Right forelimb (tissue), 1 donor: ENCODE measurements around the gene SPRYD3.

ENCODE experiments used
- DNase-seq: peaks from one replicate; pipeline ENCODE4 v3.0.0-alpha.2; 2018

The SPRYD3 gene

DNA sequence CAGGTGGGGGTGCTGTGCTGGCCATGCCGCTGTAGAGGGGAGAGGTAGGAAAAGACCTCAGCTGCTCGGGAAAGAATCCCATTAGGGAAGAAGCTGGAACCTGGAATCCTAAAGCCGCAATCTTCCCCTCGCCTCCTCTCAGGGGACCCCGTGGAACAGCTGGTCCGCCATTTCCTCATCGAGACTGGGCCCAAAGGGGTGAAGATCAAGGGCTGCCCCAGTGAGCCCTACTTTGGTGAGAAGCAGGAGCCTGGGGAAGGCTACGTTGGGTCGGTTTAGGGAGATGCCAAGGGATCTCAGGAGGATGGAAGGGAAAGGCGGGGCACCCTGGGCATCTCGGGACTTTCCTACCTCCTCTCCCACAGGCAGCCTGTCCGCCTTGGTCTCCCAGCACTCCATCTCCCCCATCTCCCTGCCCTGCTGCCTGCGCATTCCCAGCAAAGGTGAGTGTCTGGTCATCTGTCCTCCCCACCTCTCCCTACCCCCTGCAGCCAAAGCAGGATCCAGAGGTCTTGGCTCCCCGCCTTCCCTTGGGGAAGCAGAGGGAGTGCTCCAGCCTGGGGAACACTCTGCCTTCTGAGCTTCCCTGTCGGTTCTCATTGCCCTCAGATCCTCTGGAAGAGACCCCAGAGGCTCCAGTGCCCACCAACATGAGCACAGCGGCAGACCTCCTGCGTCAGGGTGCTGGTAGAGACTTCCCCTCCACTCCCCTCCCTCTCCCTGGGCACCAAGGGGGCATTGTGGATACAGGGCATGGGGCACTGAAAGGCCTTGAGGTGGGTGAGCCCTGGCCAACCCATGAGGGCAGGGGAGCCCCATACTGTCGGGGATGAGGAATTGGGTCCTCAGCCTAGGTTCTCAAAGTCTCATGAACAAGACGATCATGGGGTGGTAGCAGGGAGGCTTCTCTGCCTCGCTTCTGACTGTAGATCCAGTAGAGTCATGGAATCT is 16.9 kb downstream of the SPRYD3 start:
- DNase-seq: no peak

DNA sequence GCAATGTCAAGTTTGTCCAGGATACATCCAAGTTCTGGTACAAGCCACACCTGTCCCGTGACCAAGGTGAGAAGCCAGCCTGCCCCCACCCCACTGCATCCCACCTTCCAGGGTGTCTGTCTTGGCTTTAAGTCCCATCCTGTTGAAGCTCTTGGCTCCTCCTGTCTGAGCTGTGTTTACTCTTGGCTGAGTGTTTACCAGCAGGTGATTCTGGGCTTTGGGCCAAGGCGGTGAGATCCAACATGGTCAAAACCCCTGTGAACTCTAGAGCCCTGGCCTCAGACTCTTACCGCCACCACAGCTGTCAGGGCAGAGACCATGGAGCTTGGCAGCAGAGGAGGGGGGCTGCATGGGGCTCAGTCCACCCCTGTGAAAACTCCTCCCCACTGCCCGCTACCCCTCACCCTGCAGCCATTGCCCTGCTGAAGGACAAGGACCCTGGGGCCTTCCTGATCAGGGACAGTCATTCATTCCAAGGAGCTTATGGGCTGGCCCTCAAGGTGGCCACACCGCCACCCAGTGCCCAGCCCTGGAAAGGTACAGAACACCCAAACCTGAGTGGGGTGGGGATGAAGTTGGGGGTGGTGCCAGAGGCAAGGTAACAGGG is 17.7 kb downstream of the SPRYD3 start:
- DNase-seq: peak; percentile 48

DNA sequence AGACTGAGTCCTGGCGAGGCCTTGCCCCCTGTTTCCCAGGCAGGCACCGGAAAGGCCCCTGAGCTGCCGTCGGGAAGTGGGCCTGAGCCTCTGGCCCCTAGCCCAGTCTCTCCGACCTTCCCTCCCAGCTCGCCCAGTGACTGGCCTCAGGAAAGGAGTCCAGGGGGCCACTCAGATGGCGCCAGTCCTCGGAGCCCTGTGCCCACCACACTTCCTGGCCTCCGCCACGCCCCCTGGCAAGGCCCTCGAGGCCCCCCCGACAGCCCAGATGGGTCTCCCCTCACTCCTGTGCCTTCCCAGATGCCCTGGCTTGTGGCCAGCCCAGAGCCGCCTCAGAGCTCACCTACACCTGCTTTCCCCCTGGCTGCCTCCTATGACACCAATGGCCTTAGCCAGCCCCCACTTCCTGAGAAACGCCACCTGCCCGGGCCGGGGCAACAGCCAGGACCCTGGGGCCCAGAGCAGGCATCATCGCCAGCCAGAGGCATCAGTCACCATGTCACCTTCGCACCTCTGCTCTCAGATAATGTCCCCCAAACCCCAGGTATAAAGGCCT is 18.4 kb downstream of the SPRYD3 start:
- DNase-seq: no peak

DNA sequence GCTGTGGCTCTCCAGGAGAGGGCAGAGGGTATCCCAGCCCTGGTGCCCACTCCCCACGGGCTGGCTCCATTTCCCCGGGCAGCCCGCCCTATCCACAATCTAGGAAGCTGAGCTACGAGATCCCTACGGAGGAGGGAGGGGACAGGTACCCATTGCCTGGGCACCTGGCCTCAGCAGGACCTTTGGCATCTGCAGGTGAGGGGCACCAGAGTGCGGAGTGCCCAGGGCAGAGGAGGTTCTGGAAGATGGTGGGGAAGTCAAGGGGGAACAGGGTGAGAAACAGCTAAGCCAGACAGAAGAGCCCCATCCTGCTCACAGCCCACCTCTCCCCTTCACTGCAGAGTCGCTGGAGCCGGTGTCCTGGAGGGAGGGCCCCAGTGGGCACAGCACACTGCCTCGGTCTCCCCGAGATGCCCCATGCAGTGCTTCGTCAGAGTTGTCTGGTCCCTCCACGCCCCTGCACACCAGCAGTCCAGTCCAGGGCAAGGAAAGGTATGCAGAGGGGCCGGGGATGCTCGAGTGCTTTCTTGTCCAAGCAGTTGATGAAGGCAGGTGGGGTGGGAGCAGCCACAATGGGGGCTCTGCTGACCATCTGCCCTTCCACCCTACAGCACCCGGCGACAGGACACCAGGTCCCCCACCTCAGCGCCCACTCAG is 19.0 kb downstream of the SPRYD3 start:
- no peak for DNase-seq

DNA sequence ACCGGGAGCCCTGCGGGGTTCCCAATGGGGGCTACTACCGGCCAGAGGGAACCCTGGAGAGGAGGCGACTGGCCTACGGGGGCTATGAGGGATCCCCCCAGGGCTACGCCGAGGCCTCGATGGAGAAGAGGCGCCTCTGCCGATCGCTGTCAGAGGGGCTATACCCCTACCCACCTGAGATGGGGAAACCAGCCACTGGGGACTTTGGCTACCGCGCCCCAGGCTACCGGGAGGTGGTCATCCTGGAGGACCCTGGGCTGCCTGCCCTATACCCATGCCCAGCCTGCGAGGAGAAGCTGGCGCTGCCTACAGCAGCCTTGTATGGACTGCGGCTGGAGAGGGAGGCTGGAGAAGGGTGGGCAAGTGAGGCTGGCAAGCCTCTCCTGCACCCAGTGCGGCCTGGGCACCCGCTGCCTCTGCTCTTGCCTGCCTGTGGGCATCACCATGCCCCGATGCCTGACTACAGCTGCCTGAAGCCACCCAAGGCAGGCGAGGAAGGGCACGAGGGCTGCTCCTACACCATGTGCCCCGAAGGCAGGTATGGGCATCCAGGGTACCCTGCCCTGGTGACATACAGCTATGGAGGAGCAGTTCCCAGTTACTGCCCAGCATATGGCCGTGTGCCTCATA is 19.6 kb downstream of the SPRYD3 start:
- DNase-seq: no peak

DNA sequence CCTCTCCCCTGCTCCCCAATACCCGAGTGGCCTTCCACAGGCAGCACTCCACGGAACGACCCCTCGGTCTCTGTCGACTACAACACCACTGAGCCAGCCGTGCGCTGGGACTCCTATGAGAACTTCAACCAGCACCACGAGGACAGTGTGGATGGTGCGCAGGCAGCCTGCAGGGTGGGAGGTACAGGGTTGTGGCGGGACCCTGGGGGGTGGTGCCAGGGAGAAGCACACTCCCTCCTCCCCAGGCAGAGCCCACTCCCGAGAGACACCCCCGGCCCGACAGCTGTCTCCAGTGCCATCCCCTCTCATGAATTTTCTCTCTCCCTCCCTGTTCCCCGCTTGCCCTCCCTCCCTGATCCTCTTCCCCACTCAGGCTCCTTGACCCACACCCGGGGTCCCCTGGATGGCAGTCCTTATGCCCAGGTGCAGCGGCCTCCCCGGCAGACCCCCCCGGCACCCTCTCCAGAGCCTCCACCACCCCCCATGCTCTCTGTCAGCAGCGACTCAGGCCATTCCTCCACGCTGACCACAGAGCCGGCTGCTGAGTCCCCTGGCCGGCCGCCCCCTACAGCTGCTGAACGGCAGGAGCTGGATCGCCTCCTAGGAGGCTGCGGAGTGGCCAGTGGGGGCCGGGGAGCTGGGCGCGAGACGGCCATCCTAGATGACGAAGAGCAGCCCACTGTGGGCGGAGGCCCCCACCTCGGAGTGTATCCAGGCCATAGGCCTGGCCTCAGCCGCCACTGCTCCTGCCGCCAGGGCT is 20.3 kb downstream of the SPRYD3 start:
- DNase-seq: peak; percentile 49

DNA sequence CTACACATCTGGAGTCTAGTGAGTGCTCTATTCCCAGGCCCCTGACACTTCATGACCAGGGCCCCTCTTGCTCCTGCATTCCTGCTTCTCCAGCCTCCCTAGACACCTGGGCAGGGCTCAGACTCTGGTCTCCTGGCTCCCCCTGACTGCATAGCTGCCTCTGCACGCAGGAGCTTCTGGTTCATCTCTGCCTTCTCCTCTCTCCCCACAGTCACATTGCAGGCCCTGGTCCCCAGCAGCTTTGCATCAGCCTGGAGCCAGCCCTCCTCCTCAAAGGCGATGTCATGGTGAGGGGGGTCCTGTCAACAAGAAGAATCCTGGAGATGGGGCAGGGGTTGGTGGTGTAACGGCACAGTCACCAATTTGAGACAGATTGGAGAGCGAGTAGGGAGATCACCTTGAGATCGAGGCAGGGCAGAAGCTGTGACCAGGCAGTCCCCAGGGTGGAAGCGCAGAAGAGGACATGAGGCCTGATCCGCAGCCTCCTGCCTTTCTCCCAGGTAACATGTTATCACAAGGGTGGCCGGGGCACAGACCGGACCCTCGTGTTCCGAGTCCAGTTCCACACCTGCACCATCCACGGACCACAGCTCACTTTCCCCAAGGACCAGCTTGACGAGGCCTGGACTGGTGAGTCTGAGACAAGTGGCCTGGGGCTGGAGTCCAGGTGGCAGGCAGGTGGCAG is 21.2 kb downstream of the SPRYD3 start:
- DNase-seq: peak; percentile 52

DNA sequence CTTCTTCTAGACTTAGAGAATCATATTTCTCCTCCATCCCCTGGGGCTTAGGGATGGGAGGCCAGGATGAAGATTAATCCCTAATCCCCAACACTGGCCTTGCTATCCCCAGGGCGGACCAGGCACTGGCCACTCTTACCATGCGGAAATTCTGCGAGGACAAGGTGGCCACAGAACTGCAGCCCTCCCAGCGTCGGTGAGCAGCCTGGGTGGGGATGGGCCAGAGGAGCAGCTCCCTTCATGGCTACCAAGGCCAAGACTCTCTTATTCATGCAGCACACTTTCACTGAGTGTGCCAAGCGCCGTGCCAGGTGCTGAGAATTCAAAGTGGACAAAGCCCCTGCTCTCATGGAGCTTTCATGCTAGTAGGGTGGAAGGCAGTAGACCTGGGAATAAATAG is 22.3 kb downstream of the SPRYD3 start:
- no peak for DNase-seq

DNA sequence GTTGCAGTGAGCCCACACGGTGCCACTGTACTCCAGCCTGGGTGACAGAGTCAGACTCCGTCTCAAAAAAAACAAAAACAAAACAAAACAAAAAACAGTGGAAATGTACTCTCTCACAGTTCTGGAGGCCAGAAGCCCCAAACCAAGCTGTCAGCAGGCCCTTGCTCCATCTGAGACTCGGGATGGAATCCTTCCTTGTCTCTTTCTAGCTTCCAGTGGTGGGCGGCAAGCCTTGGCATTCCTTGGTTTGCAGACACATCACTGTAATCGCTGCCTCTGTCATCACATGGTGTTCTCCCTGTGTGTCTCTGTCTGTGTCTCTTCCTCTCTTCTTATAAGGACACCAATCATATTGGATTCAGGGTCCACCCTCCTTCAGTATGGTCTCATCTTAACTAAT is 22.9 kb downstream of the SPRYD3 start:
- DNase-seq: no peak

DNA sequence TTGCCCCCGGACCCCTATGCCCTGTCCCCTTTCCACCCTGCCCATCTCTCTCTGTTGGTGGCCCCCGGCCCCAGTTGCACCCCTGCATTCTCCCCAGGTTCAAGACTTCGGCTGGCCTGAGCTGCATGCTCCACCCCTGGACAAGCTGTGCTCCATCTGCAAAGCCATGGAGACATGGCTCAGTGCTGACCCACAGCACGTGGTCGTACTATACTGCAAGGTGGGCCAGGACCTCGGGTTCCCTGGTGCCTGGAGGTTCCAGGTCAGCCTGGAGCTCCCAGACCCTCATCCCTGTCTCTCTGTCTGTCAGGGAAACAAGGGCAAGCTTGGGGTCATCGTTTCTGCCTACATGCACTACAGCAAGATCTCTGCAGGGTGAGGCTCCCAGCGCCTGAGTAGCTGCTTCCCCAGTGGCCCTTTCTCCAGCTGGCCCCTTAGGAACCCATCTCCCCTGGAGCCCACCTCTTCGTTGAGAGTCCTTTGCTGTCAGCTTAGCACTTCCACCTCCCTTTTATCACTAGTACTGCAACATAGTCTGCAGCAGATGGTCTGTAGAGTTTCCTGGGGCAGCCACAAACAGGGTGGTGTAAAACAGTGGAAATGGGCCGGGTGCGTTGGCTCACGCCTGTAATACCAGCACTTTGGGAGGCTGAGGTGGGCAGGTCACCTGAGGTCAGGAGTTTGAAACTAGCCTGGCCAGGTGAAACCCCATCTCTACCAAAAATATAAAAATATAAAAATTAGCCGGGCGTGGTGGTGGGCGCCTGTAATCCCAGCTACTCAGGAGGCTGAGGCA is 23.5 kb downstream of the SPRYD3 start:
- no peak for DNase-seq

DNA sequence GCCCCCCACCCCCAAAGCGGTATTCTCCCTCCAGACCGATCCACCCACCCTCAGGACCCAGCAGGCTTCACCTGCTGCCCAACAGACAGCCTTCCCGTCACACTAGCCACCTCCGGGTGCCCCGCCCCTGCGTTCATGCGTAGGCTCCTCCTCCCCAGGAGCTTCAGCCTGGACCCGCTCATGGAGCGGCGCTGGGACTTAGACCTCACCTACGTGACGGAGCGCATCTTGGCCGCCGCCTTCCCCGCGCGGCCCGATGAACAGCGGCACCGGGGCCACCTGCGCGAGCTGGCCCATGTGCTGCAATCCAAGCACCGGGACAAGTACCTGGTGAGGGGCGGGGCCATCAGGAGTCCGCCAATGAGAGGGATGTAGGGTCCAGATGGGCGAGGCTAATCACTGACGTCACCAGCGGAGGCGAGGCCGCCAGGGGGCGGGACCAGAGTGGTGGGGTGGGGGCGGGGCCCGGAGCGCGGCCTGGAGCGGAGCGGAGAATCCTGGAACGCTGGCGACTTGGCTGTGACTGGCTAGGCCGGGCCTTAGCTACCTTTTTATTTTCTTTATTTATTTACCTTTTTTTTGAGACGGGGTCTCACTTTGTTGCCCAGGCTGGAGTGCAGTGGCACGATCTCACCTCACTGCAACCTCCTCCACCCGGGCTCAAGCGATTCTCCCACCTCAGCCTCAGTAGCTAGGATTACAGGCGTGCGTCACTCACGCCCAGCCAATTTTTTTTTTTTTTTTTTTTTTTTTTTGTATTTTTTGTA is 24.9 kb downstream of the SPRYD3 start:
- DNase-seq: peak; percentile 96

DNA sequence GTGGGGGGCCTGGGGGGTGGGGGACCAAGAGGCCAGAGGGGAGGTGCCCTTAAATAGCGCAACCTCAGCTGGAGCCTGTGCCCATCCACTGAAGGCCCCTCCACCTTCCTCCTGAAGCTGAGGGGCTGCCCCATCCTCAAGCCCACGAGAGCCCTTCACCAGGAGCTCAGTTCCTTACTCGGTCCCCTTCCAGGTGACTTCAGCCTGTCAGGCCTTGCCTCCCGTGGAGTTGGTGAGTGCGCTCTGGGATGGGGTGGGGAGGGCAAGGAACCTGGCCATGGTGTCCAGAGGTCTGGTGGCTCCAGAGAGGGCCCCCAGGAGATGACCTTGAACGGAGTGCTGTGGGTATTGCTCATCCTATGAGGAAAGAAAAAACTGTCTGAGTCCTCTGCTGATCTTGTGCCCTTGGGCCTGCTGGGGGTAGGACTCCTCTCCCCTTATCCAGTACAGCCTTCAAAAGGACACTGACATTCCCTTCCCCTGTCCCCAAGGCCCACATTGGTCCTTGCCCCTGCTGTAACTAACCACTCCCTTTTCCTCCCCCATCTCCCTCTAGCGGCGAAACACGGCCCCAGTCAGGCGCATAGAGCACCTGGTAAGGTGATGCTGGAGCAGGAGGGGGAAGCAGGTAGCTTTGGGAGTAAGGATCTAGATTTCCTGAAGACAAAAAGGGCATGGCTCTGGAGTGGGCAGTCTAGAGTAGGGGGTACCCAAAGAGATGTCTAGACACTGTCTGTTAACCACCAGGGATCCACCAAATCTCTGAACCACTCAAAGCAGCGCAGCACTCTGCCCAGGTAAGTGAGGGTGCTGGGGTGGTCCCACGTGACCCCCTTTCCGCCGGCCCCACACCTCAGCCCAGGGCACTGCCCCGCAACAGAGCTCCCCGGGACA is 25.7 kb downstream of the SPRYD3 start:
- peak; percentile 63 for DNase-seq

DNA sequence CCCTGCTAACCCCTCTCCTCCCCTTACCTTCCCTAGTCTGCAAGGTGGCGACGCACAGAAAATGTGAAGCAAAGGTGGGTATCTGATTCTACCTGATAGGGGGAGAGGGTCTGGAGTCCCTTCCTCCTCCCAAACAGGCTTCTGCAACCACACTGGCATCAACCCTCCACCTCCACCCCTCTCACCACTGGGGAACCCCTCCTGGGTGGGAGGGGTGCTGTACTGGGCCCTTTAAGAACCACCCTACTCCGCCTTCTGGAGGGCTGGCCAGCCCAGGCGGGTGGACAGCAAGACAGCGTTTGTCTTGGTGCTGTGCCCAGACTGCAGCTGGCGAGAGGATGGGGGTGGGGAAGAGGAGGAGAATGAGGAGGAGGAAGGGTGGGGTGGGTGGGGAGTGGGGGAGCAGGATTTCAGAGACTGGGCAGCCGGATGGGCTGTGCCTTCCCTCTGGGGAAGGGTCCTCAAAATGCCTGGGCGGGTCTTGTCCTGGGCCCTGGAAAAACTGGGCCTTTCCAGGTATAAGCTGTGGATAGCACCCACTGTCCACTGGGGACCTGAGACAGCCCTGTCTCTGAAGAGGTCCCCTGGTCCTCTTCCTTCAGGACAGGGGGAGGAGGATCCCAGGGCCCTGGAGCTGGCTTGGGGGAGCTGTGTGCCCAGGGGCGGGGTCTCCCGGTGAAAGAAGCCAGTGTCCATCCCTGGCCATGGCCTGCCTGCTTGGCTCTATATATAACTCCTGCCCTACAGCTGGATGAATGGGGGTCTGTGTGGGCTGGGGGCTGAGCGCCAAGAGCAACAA is 26.6 kb downstream of the SPRYD3 start:
- peak; percentile 90 for DNase-seq

DNA sequence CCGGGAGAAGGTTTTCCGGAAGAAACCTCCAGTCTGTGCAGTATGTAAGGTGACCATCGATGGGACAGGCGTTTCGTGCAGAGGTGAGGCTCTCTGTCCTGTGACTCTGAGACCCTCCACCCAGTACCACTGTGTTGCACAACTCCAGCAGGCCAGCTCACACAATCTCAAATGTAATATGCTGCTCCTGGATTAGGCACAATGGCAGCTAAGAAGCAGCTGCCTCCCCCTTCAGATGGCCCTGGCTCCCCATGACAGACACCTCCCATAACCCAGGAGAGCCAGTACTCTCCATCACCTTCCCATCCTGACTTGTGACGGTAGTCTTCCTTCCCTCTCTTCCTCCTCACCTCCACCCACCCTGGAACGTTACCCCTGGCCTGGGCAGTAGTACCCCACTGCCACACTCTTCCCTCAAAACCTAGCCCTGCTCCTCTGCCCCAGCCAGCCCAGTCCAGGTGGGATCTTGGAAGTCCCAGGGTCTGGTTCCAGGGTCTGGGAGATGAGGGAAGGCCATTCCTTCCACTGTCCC is 27.2 kb downstream of the SPRYD3 start:
- no peak for DNase-seq

DNA sequence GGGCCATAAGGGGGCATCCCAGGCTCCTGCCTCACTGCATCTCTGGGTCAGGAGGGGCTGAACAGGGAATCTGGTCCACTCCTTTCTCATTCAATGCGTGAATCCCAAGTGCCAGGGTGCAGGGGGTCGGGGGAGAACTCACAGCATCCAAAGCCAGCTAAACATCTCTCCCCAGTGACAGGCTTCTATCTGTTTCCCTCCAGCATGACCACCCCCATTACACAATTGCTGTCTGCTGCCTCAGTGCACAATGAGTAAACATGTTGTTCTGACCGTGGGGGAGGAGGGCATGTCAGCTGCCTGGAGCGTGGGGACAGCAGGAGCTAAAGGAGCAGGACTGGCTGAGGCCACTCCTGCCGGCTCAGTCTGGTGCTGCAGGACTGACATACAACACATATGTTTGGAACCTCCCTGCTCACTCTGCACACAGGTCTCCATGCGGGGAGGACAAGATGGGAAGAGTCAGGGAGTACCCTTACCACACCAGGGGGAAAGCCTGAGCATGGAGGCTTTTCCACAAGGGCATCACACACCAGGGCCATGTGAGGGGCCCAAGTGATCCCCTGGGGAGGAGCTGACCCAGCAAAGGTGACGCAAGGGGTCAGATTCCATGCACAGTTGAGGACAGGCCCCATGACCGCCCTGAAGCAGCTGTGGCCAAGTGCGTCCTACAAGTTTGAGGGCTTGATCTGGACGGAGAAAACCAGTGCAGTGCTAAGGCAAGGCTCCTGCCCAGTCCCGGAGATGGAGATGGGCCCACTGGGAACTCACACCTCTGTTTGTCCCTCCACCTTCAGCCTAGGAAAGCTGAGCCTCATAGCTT is 27.9 kb downstream of the SPRYD3 start:
- no peak for DNase-seq

DNA sequence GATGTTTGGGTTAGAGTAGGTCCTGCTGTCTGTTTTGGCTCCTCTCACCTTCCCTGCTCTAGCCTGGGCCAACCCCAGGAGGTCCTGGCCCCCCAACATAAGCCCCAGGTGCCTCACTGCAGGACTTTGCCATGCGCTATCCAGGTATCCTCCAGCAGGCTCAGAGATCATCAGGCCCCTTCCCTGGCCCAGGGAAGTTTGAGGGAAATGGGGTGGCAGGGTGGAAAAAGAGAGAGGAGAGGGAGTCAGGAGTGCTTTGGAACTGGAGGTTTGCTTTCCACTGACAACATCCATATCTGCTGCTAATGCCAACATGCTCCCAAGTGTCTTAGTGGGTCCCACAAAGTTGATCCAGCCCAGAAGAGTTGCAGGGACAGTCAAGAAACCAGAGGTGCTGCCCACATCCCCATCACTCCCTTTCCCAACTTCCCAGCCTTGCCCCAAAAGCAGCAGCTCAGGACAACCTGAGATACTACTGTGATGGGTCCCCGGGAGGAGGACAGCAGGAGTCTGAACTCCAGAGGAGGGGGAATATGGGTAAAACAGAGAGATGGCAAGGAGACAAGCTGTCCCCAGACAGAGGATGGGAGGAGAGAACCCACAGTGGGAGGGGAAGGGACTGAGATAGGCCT is 28.6 kb downstream of the SPRYD3 start:
- no peak for DNase-seq
